Measurements from ENCODE around the gene SURF1.

GRCh38 chr9:133372144-133372543 lies 15.9 kb upstream of the SURF1 start:
- TF ChIP-seq CTCF (IDR thresholded peaks at IDR 0.05): no peak
- TF ChIP-seq POLR2A (IDR thresholded peaks at IDR 0.05): no peak
- no peak for TF ChIP-seq POLR2AphosphoS5 (IDR thresholded peaks at IDR 0.05)

Data from gastroesophageal sphincter (tissue), 3 donors.